ENCODE data around the gene CRYBB1.
A peak's percentile ranks its signal among the peaks of the same experiment; 100 is the strongest.

CRYBB1 gene

GRCh38 chr22:26617271-26618199 lies at the start of gene CRYBB1:
TSS of gene CRYBB1 (minus strand) at chr22:26618027. CDS start at chr22:26616319, 1,708 bp downstream.
- DNase-seq: peak; percentile 56

DNA sequence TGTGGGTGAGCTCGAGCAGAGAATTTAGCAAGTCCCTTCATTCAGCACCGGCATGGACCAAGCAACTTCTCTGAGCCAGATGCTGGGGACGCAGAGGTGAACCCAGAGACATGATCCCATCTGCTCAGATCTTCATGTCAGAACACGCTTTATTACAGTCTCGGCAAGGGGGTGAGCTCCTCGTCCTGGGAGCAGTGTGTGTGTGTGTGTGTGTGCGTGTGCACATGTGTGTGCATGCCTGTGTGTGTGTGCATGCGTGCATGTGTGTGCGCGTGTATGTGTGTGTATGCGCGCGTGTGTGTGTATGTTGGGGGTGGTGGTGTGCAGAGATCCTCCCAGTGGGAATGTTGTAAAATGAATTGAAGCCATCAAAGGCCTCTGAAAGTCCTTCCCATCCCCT lies 49.3 kb upstream of the CRYBB1 start:
- no peak for DNase-seq

- DNase-seq: no peak
Measured at GRCh38 chr22:26665813-26666231, 48.0 kb upstream of the CRYBB1 start.

DNA sequence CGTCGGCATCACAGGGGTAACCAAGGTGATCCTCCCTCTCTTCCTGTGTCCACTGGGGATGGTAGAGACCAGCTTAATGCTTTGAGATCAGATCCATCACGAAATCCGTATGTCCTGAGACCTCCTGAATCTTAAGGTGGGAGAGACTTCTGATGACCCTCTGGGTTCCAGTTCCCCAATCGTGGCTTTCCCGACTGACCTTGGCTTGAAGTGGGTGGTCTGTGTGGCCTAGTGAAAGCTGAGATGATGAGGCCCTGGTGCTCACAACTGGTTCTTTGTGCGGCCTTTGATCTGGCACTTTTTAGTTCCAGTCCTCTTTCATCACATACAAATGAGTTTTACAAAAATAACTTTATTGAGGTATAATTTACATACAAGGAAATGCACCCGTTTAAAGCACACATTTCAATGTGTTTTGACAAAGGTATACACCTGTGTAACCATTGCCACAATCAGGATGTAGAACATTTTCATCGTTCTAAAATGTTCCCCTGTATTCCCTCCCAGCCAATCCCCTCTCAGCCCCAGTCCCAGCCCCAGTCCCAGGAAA lies 45.6 kb upstream of the CRYBB1 start:
- no peak for DNase-seq

GRCh38 chr22:26662160-26662559 lies 44.3 kb upstream of the CRYBB1 start:
- DNase-seq: no peak

DNA sequence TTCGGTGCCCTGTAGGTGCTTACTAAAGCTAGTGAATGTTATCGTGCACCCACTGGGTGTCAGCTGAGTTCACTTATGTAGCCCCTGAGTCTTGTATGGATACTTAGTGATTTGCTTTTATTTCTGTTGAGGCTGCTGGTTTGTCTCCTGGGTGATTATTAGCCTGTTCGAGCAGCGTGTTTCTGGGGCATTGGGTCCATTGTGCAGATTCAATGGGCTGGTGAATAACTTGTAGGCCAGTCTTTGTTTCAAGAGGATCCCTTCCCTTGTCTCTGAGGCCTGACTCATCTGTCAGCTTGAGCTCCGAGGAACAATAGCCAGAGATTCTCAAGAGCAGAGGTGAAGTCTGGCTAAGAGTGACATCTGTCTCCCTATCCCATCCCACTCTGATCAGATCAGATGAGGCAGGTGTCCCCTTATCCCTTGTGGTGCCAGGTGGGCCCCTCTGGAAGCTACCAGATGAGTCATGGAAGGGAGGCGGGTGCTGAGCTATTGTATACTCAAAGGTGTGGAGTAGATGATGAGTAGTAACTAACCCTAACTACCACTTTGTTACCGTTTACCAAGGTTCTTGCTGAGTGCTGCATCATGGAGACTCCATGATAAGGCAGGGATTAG lies 43.2 kb upstream of the CRYBB1 start:
- no peak for DNase-seq

GRCh38 chr22:26660356-26660755 lies 42.5 kb upstream of the CRYBB1 start:
- no peak for DNase-seq

- DNase-seq: no peak
Measured at GRCh38 chr22:26658671-26659478, 41.0 kb upstream of the CRYBB1 start.

DNA sequence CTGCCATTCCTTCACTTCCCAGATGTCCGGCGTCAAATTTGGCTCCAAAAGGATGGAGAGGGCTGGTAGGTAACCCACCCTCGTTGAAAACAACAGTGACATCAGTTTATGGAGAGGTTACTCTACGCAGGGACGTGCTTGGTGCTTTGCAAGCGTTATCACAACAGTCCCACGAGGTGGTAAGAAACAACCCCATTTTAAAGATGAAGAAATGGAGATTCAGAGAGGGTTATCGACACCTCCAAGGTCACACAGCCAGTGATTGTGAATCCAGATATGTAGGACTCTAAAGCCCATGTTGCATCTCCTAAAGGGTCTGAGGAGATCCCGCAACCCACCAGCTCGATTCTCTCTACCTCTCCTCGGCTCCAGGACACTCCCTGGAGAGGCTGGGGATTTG lies 40.3 kb upstream of the CRYBB1 start:
- DNase-seq: no peak

DNA sequence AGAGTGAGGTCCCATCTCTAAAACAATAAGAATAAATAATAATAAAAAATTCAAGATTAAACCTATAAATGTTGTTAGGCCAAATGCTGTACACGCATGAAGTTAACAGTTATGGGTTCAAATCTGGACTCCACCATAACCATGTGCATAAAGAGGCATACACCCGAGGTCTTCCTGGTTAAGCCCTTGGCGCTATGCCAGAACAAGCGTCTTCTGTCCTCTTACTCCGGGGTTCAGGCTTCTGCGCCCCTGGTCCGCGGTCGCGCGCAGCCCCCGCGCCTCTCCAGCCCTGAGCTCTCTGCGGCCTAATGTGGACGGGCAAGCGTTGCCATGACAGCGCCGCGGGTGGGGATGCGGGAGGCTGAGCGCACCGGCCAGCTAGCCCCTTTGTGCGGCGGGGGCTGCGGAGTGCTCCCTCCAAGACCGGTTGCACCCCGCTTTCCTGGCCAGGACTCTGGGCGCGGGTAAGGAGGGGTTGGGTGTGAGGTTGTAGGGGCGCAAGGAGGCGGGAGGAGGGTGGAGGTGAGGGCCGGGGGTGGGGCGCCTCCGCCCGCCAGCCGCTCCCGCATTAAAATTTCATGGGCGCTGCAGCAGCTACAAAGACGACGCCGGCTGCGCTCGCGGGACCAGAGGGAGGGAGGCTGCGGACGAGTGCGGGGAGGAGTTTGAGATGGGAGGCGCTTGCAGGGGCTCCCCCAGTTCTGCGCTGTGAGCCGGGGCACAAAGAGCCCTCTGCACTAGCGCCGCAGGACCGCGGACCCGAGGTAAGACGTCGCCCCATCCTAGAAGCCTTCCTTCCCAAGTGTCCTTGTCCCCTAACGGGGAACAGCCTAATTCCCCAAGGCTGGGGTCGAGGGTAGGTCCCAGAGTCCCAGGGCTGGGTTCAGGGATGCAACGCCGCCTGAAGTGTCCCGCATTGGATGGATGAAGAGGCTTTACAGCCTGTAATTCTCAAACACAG lies 39.3 kb upstream of the CRYBB1 start, which contains the start of gene MIAT:
TSS of gene MIAT (plus strand) at position 698 of the 961 bp plus-strand sequence.
- no peak for DNase-seq

- DNase-seq: no peak
Measured at GRCh38 chr22:26651815-26652214, 34.0 kb upstream of the CRYBB1 start.

DNA sequence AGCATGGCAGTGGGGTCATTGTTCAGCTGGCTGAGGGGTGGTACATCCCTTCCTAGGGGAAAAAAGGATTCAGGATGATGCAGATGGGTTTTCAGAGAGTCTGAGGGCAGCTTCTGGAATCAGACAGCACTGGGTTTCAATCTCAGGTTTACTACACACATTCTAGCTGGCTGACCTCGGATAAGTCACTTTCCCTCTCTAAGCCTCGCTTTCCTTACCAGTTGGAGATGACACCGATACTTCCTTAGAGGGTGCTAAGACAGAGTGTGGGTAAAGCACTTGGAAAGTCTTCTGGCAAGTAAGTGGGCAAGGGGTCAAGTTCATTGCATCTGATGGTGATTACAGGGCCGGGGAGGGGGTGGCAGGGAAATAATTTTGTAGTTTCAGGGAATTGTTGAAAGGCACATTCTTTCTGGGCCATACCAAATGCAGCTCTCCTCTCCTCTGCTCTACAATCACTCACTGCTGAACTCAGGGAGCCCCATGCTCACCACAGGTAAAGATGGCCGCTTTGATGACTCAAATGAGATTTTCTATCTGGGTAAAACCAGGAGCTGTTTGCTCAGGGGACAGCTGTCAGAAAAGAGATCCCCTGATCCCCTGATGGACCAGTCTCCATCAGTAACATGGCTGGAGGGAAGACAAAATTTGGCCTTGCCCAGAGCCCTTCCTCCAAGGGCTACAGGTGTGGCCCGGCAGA lies 33.0 kb upstream of the CRYBB1 start:
- DNase-seq: no peak

DNA sequence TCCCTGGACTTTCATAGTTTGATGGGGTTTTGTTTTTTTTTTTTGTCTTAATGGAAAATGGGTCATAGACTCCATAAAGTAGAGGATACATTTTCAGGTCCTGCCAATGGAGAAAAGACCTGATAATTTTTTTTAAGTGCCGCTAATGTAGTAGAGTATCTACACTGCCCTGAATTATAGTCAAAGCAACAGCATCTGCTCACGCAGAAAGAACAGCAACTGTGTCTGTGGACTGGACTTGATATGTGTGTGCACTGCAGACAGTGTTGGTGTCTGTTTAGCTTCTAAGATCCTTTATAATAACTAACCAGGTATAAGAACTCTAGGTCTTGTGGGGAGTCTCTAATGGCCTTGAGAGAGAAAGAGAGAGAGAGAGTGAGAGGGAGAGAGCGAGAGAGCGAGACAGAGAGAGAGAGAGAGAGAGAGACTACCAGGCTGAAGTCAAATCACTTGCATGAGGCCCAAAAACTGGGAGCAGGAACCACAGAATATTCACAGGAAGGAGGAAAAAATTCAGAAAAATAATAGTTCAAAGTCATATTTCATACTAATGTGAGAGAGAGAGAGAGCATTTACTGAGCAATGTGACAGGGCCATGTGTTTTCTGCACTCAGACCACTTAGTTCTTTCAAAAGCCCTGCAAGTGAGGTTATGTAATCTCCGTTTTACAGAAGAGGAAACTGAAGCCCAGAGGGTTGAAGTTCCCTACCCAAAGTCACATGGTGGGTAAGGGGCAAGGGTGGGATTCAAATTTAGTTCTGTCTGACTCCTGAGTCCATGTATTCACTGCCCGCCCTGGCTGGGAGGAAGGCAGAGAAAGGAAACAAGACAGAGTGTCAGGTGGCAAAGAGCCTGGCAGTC lies 30.9 kb upstream of the CRYBB1 start:
- peak; percentile 28 for DNase-seq

GRCh38 chr22:26648011-26648497 lies 30.2 kb upstream of the CRYBB1 start:
- DNase-seq: no peak

- DNase-seq: no peak
Measured at GRCh38 chr22:26646158-26646557, 28.3 kb upstream of the CRYBB1 start.

DNA sequence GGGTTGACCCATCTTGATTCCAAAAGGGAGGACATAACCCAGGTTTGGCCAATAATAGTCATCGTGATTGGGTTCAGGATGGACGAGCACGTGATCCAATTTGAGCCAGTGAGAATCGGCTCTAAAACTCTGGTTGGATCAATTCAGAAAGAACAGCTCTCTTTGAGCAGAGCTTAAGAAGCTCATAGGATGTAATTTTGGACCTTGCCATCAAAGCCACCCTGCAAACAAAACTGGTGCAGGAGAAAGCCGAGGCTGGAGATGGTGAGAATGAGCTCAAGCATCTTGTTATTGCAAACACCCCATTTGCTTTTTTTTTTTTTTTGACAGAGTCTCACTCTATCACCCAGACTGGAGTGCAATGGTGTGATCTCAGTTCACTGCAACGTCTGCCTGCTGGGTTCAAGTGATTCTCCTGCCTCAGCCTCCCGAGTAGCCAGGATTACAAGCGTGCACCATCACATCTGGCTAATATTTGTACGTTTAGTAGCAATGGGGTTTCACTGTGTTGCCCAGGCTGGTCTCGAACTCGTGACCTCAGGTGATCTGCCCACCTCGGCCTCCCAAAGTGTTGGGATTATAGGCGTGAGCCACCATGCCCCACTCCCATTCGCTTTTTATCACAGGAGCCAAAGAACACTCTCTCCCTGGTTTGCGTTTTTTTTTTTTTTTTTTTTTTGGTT lies 25.7 kb upstream of the CRYBB1 start:
- no peak for DNase-seq

DNA sequence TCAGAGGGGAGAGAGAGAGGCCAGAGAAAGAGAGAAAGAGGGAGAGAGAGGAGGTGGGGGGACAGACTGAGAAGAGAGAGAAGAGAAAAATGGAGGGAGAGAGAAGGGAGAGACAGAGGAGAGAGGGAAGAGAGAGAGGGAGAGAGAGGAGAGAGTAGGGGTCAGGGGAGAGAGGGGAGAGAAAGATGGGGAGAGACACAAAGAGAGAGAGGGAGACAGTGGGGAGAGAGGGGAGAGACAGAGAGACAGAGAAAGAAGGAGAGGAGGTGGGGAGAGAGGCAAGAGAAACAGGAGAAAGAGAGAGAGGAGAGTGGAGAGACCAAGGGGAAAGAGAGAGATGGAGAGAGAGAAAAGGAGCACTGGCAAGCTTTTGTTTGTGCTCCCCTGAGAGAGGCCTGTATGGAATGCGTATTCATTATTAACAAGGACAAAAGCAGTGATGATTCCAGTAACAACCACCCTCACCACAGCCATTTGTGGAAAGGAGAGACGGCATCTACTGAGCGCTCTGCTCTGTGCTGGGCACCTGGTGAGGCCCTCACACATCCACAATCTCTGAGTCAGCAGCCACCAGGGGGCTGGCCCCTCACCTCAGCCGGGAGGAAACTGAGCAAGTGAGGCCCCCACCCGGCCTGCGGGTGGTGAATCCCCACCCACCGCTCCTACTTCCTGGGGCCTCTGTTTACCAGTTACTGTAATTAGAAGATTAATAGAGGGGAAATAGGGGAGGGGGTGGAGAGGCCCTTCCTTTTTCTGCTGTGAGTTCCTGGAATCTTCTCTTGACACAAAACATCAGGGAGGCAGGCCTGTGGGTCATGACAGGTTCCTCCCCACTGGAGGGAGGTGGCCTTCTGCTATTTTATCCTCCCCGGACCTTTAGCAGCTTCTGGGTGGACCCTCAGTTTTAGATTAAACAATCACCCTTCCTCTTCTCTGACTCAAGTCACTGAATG lies 24.9 kb upstream of the CRYBB1 start:
- peak; percentile 86 for DNase-seq

- no peak for DNase-seq
Measured at GRCh38 chr22:26636296-26636695, 18.5 kb upstream of the CRYBB1 start.
